T-helper 9 cell (primary cell): ENCODE measurements around the gene CRABP2.

Source experiments
- DNase-seq: peaks from one replicate; pipeline ENCODE4 v3.0.0-alpha.2; 2020

CRABP2 gene

DNA sequence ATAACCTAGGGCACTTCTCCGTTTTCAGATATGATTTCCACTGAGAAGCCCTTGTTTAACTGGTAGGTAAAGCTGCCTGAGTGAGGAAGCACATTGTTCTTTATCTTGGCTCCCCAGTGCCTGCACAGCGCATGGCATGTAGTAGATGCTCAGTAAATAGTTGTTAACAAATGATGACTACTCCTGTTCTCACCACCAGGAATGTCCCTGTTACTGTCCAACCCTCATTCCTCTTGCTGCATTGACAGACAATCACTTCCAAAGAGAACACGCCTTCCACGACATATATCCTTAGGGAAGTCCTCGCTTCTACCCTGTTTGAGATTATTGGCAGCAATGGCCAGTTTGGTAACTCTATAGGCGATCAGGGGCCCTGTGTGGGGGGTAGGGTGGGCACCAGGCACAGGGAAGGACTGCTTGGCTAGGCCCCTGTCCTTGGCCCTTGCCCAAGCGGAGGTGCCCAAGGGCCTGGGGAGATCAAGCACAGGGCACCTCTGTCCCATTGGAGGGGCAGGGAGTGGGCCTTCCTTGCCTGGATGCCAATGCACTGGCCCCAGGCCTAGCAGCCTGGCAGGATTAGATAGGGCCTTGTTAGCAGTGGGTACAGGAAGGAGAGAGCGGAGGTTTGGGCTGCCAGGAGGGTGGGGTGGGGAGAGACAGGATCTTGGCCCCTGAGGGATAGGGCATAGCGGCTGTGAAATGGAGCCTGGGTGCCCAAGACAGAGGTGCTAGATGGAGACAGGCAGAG lies 38.3 kb downstream of the CRABP2 start:
- DNase-seq = no peak

DNA sequence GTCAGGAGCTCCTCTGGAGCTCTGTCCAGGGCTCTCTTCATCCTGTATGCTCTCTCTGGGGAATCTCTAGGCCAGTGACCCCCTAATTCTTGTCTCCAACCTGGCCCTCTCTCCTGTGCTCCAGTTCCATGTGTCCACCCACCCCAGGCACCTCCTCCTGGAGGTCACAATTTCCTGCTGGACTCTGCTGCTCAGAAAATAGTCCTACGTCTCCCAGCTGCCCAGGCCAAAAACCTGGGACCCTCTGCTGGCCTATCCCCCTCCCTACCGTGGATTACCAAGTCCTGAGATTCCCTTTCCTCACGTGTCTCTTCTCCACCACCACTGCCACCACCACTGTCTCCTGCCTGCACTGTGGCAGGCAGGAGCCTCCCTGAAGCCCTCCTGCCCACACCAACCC lies 39.8 kb downstream of the CRABP2 start:
- no peak for DNase-seq

DNA sequence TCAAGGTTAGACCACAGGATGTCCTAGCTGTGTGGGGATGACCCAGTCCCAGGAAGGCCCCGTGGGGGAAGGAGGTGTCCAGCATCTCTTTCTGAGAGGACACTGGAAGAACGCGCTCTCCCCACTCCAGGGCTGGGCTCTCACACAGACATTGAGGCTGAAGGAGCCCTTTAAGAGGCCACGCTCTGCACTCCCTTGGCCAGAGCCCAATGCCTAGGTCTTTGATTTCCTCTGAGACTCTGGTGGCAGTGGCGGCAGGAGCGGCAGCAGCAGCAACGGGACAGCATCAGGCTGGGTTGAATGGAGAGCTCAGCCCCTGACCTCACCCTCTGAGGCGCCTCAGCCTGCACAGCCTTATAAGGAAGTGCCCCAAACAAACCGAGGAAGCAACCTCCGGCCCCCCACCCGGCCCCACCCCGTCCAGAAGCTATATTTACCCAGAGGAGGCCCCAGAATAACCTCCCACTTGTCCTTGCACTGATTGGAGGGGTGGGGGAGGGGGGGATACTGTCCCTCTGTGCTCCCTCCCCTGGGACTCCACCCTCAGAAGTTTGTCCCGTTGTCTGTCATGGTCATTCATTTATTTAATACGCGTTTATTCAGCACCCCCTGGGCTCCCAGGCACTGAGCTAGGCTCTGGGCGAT lies 40.5 kb downstream of the CRABP2 start:
- DNase-seq = no peak

DNA sequence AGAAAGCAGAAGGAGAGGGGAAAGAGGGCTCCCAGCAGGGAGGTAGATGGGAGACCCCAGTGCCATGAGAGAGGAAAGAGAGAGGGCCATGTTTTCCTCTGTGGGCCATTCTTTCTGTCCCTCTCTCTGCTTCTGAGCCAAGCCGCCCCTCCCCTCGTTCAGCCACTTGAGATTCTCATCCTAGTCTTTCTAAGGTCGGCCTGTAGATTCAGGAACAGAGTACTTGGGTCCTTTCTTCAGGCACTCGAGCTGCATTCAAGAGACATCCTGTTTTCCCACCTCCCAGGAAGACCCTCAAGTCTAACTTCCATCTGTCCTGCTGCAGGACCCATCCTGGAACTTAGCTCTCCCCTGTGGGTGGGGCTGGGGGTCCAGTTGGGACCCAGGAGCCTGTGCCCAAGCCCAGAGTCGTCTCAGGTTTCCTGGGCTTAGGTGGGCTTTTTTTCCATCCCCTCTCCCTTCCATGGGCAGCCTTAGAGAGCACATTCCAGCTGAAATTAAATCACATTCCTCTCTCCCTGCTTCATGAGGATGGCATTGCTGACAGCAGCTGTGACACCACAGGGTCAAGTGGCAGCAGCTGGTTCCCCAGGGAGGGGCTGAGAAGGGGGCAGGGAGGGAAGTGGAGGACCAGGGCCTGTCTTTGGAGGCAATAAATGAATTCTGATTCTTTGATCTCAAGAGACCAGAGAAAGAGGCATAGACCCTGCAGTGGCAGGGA lies 41.2 kb downstream of the CRABP2 start:
- no peak for DNase-seq

DNA sequence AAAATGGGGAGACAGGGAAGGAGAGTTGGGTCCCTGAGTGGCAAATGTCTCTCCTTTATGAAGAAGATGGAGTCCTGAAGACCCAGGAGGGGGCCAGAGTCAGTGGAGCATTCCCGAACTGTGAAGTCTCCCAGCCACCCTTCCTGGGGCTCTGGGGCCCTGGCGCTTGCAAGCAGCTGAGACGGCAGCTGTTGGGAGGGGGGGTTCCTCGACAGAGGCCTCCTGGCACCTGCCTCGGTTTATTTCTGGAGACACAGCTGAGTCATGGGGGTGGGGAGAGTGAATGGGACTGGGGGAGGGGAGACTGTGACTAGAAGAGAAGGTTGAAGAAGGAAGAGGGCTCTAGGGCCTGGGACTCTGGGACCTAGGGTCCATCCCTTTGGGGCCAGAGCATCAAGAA lies 42.2 kb downstream of the CRABP2 start:
- no peak for DNase-seq

DNA sequence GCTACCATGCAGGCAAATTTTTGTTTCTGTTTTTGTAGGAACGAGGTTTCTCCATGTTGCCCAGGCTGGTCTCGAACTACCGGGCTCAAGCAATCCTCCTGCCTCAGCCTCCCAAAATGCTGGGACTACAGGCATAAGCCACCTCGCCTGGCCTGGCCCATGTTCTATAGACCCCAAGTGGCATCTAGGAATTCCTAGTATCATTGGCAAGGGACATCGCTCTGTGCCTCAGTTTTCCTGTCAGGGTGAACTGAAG lies 42.7 kb downstream of the CRABP2 start:
- no peak for DNase-seq

DNA sequence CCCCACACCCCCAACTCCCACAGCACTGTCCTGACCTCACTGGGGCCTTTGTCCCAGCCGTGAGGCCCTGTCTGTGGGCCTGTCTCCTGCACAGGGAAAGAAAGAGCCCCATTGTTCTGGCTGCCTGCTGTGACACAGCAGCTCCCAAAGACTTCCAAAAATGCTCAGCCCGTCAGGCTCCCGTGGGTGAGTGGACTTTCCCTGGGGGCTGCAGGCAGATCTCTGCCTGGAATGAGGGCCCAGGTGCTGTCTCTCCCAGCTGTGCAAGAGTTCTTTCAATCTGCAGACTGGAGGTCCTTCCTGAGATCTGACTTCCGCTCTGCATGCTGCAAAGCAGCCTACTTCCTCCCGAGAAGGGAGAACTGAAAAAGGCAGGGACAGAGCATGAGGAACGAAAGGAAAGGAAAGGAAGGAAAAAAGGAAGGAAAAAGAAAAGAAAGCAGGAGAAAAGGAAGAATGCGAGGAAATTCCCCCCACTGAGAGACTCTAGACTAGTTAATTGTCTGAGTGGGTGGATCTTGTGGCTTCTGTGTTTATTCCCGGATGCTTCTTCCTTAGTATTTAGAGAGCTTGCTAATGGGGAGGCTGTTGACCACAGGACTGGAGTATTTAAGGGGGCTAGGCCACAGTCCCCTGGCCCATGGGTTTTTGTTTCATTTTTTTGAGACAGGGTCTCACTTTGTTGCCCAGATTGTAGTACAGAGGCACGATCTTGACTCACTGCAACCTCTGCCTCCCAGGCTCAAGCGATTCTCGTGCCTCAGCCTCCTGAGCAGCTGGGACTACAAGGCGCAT lies 43.2 kb downstream of the CRABP2 start:
- DNase-seq = no peak

DNA sequence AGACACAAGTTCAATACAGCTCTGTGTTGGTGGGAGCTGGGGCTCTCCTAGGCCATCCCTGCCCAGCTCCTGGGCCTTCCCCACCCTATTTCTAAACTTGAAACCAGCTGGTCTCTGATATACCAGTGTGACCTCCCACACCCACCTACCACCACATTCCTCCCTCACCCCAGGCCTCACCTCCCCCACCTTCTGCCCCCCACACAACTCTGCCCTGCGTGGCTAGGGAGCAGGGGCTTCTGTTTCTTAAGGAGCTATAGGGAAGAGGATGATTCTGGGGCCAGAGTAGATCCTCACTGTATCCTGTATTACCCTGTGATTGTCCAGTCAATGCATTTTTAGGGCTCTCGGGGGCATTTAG lies 44.7 kb downstream of the CRABP2 start:
- DNase-seq = no peak

DNA sequence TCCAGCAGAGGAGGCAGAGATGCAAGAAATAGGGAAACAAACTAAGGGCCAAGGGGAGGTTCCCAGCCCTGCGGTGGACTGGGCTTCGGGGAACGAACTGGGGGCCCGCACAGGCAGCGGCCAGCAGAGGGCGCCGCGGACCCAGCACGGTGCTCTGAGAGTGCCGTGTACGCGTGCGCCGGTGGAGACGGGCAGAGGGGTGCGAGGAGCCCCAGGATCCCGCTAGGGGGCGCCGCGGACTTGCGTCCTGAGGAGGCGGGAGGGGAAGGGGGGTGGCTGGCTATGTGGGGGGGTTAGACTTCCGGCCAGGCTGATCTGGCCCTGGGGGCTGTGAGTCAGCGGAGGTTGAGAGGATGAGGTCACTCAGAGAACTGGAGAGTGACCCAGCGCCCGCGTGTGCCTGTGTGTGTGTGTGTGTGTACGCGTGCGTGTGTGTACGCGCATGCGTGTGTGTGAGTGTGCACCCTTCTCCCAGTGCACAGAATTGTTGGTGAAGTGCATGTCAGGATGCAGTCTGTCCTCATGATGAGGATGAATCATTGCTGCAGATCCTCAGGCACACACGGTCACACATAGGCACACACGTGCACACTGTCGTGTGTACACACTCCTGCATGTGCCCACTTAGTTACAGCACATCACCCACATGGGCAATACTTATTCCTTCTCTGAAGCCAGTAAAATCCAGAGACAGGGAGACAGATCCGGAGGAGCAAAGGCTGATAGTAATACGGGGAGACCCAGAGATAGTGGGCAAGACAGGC lies 45.2 kb downstream of the CRABP2 start:
- DNase-seq = peak; percentile 89

DNA sequence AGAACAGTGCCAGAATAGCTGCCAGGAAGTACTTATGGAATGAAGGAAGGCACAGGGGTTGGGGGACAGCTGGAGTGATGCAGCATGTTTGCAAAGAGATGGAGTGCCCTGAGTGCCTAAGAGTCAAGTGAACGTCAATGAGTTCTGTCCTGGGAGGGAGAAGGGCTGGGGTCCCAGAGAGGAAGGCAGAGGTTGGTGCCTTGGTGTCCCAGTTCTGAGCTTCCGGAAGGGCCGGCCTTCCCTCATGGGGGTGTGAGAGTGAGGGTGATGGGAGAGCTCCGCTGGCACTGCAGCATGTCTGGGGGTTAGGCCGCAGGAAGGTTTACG lies 45.8 kb downstream of the CRABP2 start:
- DNase-seq = no peak

DNA sequence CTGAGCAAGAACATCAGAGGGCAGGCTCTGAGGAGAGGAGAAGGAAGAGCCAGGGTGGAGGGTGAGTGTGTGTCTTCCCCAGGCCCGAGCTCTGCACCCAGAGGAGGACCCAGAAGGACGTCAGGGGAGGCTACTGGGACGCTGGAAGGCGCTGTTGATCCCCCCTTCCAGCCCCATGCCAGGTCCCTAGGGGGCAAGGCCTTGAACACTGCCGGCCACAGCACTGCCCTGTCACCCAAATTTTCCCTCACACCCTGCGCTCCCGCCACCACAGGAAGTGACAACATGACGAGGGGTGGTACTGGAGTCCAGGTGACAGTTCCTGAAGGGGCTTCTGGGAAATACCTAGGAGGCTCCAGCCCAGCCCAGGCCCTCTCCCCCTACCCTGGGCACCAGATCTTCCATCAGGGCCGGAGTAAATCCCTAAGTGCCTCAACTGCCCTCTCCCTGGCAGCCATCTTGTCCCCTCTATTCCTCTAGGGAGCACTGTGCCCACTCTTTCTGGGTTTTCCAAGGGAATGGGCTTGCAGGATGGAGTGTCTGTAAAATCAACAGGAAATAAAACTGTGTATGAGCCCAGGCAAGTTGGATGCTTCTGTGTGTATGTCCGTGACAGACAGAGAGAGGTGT lies 46.3 kb downstream of the CRABP2 start:
- no peak for DNase-seq

DNA sequence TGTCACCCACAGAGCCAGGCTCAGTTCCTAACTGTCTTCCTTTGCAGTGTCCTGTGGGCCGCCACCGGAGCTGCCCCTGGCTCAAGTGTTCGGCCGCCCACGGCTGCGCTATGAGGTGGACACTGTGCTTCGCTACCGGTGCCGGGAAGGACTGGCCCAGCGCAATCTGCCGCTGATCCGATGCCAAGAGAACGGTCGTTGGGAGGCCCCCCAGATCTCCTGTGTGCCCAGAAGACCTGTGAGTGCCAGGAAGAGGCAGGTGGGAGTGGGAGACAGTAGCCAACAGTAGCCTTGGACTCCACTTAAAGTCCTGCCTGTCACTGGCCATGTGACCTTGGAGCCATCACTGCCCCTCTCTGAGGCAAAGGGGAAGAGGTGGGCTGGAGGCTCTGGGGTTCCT lies 46.9 kb downstream of the CRABP2 start:
- no peak for DNase-seq

DNA sequence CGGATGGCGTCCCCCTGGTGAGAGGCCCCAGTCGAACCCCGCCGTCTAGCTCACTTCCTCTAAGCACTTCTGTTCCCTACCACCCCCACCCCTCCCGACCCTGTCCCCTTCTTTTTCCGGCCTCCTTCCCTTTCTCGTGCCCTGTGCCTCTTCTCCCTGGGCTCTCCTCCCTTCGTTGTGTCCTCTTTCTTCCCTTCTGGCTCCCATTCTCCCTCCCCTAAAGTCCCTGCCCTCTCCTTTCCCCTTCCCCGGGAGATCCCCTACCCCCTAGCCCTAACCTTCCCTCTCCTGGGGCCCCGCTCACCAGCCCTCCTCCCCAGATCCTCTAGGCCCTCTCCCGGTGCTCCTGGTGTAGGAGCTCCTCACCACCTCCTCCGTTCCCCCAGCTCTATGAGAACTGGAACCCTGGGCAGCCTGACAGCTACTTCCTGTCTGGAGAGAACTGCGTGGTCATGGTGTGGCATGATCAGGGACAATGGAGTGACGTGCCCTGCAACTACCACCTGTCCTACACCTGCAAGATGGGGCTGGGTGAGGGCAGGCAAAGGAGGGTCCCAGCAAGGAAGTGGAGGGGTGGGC lies 47.6 kb downstream of the CRABP2 start:
- DNase-seq = no peak

DNA sequence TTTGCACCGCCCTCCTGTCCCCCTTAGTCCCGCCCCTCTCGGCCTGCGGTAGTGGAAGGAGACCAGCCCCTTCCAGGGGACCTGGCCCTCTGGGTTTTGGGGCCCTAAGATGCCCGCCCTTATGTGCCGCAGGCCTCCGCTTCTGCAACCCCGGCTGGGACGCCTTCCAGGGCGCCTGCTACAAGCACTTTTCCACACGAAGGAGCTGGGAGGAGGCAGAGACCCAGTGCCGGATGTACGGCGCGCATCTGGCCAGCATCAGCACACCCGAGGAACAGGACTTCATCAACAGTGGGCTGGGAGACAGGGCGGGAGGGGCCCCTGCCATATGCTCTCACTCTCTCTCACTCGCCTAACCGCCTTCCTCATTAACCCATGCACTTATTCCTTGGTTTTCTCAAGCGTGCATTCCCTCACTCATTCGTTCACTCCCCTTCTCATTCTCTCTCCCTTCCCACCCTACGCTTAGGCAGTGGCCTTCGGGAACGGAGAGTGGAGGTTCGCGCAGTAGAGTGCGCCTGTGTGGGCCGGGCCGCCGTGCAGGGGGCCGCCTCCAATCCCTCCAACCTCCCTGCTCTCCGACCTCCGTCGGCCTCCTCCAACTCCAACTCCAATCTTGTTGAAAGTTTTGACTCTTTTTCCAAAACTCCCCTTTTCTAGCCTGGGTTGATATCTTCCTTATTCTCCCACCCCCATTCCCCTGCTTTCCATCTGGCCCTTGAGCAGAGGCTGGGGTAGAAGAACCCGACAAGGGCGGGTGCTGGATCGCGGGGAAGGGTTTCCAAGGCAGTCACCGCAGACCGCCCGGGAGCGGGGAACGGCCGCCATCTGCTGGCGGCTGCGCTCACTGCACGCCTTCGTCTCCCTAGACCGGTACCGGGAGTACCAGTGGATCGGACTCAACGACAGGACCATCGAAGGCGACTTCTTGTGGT lies 48.3 kb downstream of the CRABP2 start:
- peak; percentile 78 for DNase-seq

DNA sequence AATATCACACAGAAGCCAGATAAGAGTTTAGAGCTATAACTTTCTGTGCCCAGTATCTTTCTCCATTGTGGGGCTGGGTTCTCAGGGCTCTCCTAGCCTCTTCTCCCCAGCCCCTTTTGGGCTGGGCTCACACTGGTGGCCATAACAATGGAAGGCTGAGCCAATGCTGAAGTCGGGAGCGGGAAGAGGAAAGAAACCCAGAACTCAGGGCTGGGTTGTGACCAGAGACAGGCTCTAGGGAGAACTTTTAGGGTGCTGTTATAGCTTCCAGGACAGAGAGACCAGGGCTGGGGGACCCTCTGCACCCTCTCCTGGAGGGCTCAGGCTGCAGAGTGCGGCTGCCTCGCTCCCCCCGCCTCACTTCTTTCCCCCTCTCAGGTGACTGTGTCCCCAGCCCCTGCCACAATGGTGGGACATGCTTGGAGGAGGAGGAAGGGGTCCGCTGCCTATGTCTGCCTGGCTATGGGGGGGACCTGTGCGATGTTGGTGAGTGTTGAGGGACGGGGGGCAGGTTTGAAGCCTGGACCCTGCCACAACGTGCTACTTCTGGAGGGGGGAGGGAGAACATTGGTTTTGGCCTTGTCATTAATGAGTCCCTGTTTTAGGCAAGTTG lies 49.4 kb downstream of the CRABP2 start:
- DNase-seq = no peak

DNA sequence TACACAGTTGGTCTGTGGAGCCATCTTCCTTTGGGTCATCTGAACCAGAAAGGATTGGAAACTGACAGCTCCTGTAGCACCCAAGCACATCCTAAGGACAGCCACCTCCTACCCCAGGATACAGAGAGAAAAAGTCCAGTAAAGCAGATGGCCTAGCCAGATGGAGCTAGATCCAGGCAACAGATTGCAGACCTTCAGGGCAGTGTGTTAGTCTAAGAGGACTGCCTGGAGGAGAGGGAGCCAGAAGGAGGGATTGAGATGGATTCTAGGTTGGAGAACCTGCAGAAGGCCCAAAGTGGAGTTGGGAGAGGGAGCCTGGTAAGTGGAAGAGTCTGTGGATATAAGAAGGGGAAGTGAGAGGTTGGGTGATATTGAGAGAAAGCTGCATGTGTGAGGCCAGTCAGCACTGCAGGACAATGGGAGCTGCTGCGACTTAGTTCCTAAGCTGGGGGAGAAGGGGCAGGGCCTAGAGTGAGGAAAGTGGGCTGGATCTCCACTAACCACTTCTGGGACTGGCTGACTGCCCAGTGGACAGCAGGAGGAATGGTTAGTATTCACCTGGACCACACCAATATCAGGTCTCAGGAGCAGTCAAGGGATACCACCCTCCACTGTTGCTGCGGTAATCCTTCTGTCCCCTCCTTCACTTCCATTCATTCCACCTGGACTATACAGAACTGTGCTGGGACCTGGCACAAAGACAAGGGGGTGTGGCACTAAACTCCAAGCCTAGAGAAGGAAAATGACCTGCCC lies 50.1 kb downstream of the CRABP2 start:
- no peak for DNase-seq

DNA sequence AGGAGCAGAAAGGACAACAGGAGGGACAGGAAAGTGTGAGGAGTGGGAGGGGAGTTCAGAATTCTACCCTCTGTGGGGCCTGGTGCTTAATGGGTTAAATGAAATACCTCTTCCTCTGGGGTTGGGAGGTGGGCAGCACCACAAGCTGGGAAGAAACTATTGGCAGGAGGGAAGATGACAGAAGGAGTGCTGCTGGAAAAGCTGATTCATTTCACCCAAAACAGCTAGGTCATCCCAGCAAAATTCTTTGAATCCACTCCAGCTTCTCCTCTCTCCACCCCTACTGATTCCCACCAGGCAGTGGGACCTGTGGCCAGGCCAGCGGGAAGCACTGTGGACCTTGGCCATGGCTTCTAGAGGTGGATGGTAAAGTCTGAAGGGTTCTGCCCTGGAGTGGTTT lies 50.7 kb downstream of the CRABP2 start:
- no peak for DNase-seq

DNA sequence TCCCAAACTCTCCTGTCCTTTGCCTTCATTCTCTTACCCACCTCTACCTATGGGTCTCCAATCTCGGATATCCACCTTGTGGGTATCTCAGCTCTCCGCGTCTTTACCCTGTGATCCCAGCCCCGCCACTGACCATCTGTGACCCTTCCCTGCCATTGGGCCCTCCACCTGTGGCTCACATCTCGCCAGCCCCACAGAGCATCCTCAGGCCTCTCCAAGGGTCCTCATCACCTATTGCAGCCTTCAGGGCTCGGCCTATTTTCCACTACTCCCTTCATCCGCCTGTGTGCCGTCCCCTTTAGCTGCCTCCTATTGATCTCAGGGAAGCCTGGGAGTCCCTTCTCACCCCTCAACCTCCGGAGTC lies 52.4 kb downstream of the CRABP2 start:
- DNase-seq = no peak

DNA sequence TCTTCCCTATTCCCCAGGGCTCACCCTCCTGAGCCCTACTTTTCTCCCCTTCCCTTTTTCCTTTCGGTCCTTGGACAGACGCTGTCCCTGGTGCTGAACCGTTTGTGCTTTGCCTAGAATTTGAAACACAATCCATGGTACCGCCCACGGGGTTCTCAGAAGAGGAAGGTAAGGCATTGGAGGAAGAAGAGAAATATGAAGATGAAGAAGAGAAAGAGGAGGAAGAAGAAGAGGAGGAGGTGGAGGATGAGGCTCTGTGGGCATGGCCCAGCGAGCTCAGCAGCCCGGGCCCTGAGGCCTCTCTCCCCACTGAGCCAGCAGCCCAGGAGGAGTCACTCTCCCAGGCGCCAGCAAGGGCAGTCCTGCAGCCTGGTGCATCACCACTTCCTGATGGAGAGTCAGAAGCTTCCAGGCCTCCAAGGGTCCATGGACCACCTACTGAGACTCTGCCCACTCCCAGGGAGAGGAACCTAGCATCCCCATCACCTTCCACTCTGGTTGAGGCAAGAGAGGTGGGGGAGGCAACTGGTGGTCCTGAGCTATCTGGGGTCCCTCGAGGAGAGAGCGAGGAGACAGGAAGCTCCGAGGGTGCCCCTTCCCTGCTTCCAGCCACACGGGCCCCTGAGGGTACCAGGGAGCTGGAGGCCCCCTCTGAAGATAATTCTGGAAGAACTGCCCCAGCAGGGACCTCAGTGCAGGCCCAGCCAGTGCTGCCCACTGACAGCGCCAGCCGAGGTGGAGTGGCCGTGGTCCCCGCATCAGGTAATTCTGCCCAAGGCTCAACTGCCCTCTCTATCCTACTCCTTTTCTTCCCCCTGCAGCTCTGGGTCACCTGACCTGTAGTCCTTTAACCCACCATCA lies 53.0 kb downstream of the CRABP2 start:
- no peak for DNase-seq
